Progenitor cell of endocrine pancreas (in vitro differentiated cells): ENCODE data around the gene FBXO47. TPM values are rescaled to one million over a fixed set of nuclear protein-coding genes. Genes with fewer than 3 reads are reported as not detected.

Source experiments
- DNase-seq: peaks from one replicate; pipeline ENCODE4 v3.0.0; 2021; ENCODE audit warnings: low spot score; ENCODE audit not compliant: unreplicated experiment
- H3K27ac Mint-ChIP-seq: 2 replicates; pipeline ENCODE4 v1.8.0; 2021; ENCODE audit warnings: mild to moderate bottlenecking, moderate library complexity, mixed read lengths
- H3K27me3 Mint-ChIP-seq: 2 replicates; pipeline ENCODE4 v1.8.0; 2021; ENCODE audit warnings: mixed read lengths
- H3K36me3 Mint-ChIP-seq: 2 replicates; pipeline ENCODE4 v1.8.0; 2022; ENCODE audit warnings: mixed read lengths; ENCODE audit not compliant: insufficient read depth
- H3K4me1 Mint-ChIP-seq: 2 replicates; pipeline ENCODE4 v1.8.0; 2021; ENCODE audit warnings: low read depth, mixed read lengths
- H3K4me3 Mint-ChIP-seq: 2 replicates; pipeline ENCODE4 v1.8.0; 2021; ENCODE audit warnings: low read depth, mild to moderate bottlenecking, moderate library complexity, mixed read lengths
- H3K9me3 Mint-ChIP-seq: 2 replicates; pipeline ENCODE4 v1.8.0; 2021; ENCODE audit warnings: low read depth, mixed read lengths
- total RNA-seq: library from RNA; stranded (reverse); gene quantifications from 2 replicates; pipeline ENCODE4 v1.2.1, GENCODE V29; 2021
- TF ChIP-seq, protein P1 (sequence below): fragments of 200-600 bp; sonication (generic); IDR thresholded peaks from one replicate; pipeline ENCODE4 v1.5.0; 2021; ENCODE audit warnings: antibody characterized with exemption, mild to moderate bottlenecking; ENCODE audit not compliant: unreplicated experiment

FBXO47 gene
- total RNA-seq, 1 donor from 2014 or later, result not detected

DNA sequence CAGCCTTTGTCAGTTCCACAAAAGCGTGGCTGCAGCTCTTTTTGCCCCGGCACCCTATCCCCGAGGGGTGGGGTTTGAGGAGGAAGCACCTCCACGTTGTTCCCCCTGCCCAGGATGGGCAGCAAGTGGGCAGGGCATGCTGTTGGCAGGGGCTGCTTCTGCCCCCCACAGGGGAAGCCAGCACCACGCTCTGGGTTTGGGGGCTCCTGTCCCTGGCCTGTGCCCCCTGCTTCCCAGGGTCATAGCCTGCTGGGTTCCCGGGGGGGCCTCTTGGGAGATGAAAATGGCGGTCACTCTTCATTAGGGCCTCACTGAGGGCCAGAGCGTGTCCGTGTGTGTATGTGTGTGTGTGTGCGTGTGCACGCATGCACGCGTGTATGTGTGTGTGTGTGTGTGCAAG, 74.6 kb downstream of the FBXO47 start:
- Mint-ChIP-seq H3K36me3 (peaks cover 4% of the 10 kb centered on the region), H3K27ac (no peak overlapping the region), H3K27me3 (no peaks in the 10 kb centered on the region), H3K9me3 (no peaks in the 10 kb centered on the region), H3K4me3 (no peak overlapping the region), H3K4me1 (no peaks in the 10 kb centered on the region)
- TF ChIP-seq, protein P1, sequence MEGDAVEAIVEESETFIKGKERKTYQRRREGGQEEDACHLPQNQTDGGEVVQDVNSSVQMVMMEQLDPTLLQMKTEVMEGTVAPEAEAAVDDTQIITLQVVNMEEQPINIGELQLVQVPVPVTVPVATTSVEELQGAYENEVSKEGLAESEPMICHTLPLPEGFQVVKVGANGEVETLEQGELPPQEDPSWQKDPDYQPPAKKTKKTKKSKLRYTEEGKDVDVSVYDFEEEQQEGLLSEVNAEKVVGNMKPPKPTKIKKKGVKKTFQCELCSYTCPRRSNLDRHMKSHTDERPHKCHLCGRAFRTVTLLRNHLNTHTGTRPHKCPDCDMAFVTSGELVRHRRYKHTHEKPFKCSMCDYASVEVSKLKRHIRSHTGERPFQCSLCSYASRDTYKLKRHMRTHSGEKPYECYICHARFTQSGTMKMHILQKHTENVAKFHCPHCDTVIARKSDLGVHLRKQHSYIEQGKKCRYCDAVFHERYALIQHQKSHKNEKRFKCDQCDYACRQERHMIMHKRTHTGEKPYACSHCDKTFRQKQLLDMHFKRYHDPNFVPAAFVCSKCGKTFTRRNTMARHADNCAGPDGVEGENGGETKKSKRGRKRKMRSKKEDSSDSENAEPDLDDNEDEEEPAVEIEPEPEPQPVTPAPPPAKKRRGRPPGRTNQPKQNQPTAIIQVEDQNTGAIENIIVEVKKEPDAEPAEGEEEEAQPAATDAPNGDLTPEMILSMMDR, result no peak
- DNase-seq, result no peak

DNA sequence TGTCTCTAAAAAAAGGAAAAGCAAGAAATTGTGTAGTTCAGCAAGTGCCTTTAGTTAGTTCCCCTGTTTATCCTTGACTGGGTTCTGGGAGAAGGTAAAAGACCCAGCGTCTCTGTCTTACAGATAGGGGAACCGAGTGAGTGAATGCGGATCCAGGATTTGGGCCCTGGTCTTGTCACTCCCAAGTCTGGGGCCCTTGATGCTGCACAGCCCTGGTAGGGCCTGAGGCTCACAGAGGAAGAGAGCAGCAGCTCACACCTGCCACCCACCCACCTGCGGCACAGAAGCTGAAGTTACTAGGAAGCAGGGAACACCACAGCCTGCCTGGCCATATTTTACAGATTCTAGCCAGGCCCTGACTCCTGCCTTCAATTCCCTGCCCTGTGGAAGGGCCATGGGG, 75.1 kb downstream of the FBXO47 start:
- Mint-ChIP-seq H3K4me1 (no peaks in the 10 kb centered on the region), H3K27me3 (no peaks in the 10 kb centered on the region), H3K27ac (no peak overlapping the region), H3K4me3 (no peak overlapping the region), H3K9me3 (no peaks in the 10 kb centered on the region), H3K36me3 (peaks cover 4% of the 10 kb centered on the region)
- TF ChIP-seq, protein P1, result no peak
- DNase-seq, result no peak

DNA sequence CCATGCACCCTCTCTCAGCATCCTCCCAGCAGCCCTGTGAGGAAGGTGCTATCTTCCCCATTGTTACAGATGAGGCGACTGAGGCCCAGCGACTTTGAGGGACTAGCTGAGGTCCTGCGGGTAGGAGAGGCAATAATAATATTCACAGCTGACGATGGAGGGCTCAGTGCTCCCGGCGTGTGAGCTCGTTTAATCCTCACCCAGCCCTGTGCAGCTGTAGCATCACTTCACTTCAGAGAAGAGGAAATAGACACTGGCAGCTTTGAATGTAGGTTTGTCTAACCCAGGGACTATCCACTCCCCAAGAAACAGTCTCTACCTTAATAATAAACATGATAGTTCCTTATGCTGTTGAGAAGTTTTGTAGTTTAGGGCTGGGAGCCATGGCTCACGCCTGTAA, 75.8 kb downstream of the FBXO47 start:
- H3K9me3 Mint-ChIP-seq, result no peaks in the 10 kb centered on the region
- no peak for DNase-seq
- no peaks in the 10 kb centered on the region for H3K4me1 Mint-ChIP-seq
- H3K4me3 Mint-ChIP-seq, result no peak overlapping the region
- TF ChIP-seq, protein P1, result no peak
- H3K27ac Mint-ChIP-seq, result no peak overlapping the region
- H3K27me3 Mint-ChIP-seq, result no peaks in the 10 kb centered on the region
- peaks cover 4% of the 10 kb centered on the region for H3K36me3 Mint-ChIP-seq

DNA sequence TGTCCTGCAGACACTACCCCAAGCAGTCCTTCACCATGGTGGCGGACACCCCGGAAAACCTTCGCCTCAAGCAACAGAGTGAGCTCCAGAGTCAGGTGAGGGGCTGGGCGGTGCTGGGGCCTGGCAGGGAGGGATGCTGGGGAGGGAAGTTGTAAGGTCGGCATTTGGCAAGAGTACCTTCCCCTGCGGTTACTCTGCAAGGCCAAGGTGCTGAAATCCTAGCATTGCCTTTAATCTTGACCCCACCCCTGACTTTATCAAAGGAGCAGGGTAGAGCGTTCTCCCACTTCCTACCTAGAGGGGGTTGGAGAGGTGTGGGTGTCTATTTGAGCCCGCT, 76.8 kb downstream of the FBXO47 start:
- Mint-ChIP-seq H3K27ac (no peak overlapping the region), H3K27me3 (no peaks in the 10 kb centered on the region), H3K9me3 (no peaks in the 10 kb centered on the region), H3K4me1 (peaks cover 8% of the 10 kb centered on the region), H3K4me3 (no peak overlapping the region), H3K36me3 (peaks cover 2% of the 10 kb centered on the region)
- DNase-seq, result no peak
- TF ChIP-seq, protein P1, result no peak

DNA sequence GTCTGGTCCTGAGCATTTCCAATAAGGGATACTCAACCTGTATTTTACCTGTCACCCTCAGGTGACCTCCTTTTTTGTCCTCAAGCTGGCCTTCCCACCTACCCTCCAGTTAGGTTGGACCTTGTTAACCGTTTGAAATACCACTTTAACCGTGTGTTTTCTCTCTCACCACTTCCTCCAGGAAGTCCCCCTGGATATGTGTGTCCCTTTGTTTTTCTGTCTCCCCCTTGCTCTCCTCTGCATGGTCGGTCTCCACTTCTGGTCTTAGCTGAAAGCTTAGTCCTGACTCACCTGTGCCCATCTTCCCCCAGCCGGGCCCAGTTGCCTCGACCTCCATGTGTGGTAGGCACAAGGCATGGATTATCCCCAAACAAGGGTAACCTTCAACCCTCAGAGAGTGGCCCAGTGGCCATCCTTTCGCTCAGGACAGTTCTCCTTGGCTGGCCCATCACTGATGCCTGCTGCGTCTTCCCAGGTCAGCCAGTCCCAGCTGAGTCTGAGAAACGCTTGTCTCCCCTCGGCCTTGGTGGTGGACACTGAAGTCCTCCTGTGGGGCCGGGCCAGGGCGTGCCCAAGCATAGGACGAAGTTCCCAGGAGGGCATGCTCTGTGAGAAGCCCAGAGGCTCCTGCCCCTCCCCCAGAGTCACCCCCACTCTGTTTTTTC, 77.3 kb downstream of the FBXO47 start:
- Mint-ChIP-seq H3K36me3 (peaks cover 2% of the 10 kb centered on the region), H3K4me1 (peaks cover 13% of the 10 kb centered on the region), H3K27ac (no peak overlapping the region), H3K4me3 (no peak overlapping the region), H3K27me3 (no peaks in the 10 kb centered on the region), H3K9me3 (no peaks in the 10 kb centered on the region)
- TF ChIP-seq, protein P1, result no peak
- no peak for DNase-seq
